GM08714 (cell line): ENCODE results near the gene DEXI.

Experiments
- H3K4me3 ChIP-seq: fragments of 200-500 bp; sonication (Bioruptor generic); 2 replicates; pipeline ENCODE4 v1.5.1; 2014; ENCODE audit warnings: mild to moderate bottlenecking, low read length, inconsistent platforms
- ZNF274 ChIP-seq: IDR thresholded peaks from 2 replicates; pipeline ENCODE4 v1.6.1; 2012; ENCODE audit warnings: mild to moderate bottlenecking, low read depth, low read length

The DEXI gene

DNA sequence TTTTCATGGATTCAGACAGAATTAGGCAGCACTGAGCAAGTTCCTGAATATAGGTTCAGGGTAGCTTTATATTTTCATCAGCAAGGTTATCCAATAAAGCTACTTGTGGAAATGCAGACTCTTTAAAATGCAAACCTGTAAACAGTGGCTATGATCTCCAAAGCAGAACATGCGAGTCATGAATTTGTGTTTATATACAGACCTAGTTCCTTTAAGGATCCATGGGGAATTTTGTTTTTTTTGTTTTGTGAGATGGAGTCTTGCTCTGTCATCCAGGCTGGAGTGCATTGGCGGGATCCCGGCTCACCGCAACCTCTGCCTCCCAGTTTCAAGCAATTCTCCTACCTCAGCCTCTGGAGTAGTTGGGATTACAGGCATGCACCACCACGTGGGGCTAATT, 16.9 kb upstream of the DEXI start:
- no peak for TF ChIP-seq ZNF274
- no peak overlapping the region for H3K4me3 ChIP-seq

DNA sequence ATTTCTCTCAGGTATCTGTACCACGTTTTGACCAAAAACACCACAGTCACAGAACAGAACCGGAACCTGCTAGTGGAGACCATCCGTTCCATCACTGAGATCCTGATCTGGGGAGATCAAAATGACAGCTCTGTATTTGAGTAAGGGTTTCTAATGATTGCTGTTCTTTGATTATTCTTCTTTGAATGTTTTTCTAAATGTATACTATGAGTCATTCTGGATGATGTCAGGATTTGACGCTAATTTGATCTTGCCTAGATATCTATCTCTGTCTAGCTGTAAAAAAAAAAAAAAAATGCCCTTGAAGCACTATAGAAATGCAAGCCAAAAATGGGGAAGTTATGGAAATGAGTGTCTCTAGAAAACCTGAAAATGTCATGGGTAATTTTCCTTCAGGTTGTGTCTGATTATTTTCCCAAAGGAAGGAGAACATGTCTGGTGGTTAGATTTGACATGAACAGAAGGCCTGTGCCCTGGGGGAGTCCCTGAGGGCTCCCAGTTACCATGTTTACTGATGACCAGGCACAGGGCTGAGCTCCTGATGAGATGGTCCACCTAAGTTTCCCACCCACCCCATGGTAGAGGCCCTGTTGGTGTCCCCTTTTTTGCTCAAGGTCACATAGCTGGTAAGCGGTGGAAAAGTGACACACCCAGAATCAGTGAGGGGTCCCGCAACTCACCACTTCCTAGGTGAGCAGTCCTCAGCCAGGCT, 15.7 kb upstream of the DEXI start:
- no peak overlapping the region for H3K4me3 ChIP-seq
- no peak for TF ChIP-seq ZNF274

DNA sequence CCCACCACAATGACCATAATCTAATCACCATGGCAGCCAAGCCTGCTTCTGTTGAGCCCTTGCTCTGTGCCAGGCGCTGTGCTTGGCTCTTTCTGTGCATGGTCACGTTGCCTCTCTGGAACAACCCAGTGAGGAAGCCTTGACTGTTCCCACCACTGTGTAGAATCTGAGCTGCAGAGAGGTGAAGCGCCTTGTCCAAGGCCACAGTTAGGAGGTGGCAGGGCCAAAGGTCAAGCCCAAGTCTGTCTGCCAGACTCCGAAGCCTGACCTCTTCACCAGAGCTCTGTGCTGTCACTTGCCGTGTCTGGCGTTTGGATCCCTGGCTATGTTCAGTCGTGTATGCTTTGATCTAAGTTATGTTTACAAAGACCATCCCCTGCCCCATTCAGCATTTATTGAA, 12.6 kb upstream of the DEXI start:
- TF ChIP-seq ZNF274: no peak
- no peak overlapping the region for H3K4me3 ChIP-seq

DNA sequence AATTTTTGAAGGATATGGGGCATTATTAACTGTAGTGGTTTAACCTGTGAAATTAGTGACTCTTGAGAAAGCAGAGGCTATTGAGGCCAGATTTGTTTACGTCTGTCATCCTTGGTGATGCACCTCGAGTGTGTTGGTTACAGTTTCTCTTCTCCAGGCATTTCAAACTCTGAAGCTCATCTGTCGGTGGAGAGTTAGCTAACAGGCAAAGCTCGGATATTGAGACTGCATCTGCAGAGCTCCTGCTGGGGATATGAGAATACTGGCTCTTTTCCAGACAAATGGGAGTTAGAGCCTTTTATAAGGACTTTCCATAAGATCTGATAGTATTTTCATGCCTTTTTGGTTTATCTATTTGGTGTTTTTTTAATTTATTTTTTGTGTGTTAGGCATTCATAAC, 8.8 kb upstream of the DEXI start:
- TF ChIP-seq ZNF274: no peak
- H3K4me3 ChIP-seq: no peak overlapping the region

DNA sequence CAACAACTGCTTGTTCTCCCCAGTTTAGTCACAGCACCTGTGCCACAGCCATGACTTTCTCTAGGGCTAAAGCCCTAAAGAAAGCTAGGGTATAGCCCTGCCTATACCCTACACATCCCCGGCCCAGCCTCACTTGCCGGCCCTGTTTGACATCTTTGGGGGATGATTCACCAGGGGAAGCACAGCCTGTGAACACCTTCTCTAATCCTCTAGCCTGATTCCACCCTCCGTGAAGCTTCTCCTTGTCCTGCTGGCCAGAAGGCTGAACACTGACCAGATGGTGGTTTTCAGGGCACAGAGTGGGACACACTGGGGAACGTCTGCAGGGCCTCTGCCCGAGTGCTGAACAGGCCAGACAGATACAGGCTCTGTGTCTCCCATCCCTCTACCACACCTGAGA, 8.1 kb upstream of the DEXI start:
- no peak overlapping the region for H3K4me3 ChIP-seq
- TF ChIP-seq ZNF274: no peak

DNA sequence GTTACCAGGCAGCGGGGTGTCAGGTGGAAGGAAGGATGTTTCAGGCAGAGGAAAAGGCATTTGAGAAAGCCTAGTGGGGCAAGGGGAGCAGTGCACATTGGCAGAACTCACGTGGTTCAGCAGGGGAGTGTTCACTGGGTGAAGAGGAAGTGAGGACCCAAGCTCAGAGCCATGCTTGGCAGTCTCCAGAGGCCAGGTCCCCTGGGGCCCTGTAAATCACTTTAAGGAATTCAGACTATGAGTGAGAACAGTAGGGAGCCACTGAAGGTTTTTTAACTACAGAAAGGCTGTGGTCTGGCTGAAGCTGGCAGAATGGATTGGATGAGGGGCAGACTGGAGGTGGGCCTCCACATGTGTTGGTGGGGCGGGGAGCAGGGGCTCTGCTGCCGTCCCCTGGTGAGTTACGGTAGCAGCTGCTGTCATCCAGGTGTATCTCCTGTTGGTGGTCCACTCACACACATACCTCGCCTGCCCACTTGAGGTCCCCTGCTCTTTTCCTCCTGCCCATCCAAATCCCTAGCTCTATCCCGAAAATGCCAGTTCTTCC, 7.2 kb upstream of the DEXI start:
- peak overlapping the region; percentile 5; the same call in 1 of the 2 replicates for H3K4me3 ChIP-seq
- no peak for TF ChIP-seq ZNF274

DNA sequence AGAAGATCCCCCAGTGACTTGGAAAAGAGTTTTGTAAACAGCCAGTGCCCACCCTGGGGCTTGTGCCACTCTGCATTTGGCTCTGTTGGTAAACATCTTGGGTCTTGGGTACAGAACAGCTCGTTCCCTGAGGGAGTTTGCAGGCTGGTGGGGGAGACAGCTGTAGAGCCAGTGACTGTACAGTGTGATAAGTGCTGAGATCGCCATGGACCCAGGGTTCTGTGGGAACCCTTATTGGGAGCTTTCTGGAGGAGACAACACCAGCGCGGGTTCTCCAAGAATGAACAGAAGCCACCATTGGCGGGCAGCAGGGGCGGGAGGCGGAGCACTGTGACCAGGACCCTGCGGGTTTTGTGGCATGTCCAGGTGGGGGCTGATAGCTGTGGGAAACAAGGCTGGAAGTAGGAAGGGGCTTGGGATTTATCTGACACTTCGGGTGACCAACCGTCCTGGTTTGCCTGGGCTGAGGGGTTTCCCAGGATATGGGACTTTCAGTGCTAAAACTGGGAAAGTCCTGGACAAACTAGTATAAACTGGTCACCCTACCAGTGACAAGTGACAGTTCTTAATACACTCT, 5.0 kb upstream of the DEXI start:
- no peak for TF ChIP-seq ZNF274
- no peak overlapping the region for H3K4me3 ChIP-seq

DNA sequence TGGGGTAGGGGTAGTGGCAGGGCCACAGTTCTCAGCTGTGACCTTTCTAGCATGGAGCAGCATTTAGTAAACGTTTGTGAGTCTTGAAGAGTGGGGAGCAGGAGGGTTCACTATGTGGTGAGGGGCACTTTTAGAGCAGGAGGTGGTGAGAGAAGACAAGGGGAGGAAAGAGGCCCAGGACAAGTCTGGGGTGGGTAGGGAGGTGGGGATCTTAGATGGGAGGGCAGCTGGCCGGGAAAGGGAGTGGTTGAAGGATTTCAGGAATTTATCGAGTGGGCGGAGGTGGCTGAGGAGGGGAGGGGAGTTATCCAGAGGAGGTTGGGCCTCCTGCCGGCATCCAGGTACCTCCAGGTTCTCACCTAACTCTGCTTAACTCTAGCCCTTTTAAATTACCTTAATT, 4.0 kb upstream of the DEXI start:
- peak overlapping the region; percentile 69; the same call in 1 of the 2 replicates for H3K4me3 ChIP-seq
- no peak for TF ChIP-seq ZNF274

DNA sequence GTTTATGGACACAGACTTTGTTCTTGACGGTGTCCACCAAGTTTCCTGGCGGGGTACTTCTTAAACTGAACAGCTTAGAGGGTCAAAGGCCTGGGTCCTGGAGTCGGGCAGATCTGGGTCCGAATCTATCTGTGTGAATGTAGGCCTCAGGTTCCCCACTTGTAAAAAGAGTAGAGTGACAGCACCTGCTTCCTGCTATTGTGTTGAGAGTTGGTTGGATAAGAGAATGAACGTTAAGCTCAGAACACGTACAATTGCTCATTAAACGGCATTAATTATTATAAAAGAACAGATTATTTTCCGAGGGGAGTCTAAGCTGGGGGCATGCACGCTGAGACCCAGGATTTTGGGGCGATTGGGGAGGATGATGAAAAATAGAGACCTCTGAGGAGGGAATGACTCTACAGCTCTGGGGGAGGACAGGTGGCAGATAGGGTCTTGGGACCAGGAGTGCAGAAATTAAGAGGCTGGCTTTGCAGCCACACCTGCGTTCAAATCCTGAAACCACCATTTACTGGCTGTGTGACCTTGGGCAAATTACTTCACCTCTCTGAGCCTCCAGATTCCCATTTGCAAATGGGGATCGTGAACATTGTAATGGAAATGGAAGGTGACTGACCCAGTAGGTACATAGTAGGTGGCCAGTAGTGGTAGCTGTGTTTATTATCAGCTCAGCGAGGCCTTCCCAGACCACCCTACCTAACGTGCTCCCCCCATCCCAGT, 3.0 kb upstream of the DEXI start:
- peak overlapping the region; percentile 69 for H3K4me3 ChIP-seq
- TF ChIP-seq ZNF274: no peak

DNA sequence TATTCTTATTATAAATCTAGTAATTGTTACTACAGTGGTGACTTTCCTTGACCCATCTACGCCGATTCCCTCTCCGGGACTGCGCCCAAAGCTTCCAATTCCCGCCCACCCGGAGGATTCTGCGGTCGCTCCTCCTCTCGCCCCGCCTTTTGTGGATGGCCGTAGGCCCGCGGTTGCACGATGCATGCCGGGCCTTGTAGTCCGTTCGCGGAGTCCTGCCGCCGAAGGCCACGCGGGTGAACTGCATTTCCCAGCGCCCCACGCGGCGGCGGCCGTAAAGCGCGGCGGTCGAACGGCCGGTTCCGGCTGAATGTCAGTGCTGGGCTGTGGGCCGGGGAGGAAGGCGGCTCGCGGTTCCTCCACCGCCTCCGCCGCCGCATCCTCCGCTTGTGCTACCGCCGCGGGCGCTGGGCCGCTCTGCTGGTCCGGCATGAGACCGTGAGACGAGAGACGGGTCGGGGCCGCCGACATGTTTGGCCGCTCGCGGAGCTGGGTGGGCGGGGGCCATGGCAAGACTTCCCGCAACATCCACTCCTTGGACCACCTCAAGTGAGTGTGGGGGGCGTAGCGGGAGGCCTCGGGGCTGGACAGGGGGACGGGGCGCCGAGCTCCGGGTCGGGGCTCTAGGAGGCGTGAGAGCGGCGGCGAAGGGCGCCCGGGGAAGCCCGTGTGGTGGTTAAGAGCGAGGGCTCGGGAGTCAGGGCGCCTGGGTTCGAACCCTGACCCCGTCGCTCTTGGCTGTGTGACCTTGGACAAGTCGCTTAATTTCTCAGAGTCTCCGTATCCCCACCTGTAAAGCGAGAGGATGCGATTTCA, 2.2 kb upstream of the DEXI start, which contains the start of gene CLEC16A:
TSS of gene CLEC16A (plus strand) at position 316 of the 816 bp plus-strand sequence. CDS start at position 470, 154 bp downstream.
- no peak for TF ChIP-seq ZNF274
- peak within 1 kb of the TSS; percentile 69 for H3K4me3 ChIP-seq

DNA sequence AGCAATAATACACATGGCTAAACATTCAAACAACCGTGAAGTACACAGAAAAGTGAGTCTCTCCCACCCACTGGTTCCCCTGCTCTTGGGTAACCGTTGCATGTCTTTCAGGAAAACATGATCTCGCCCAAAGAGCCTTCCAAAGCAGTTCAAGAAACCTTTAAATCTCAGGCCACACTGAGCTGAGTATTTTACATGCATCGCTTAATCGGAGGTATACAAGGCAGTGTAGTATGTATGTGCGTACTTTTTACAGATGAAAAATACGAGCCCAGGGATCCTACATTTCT, 741 bp upstream of the DEXI start:
- H3K4me3 ChIP-seq: no peak overlapping the region; the same call in 1 of the 2 replicates
- no peak for TF ChIP-seq ZNF274

DNA sequence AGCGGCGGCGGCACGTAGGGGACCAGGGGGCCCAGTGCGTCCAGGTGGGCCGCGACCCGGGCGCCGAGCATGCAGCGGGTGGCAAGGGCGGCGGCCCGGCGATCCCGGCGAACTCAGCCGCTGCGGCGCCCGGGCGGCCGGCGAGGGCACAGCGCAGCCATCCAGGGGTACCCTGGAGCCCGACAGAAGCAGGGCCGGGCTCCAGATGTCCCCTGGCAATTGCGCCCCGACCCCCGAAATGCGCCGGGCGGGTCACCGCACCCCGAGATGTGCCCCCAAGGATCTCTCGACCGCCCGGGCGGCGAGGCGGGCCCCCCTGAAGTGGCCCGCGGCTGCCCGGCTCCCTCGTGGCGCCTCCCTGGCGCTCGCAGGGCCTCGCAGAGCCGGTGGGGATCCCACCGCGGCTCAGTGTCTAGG, 325 bp downstream of the DEXI start:
- H3K4me3 ChIP-seq: peak overlapping the region; percentile 73; the same call in 1 of the 2 replicates

DNA sequence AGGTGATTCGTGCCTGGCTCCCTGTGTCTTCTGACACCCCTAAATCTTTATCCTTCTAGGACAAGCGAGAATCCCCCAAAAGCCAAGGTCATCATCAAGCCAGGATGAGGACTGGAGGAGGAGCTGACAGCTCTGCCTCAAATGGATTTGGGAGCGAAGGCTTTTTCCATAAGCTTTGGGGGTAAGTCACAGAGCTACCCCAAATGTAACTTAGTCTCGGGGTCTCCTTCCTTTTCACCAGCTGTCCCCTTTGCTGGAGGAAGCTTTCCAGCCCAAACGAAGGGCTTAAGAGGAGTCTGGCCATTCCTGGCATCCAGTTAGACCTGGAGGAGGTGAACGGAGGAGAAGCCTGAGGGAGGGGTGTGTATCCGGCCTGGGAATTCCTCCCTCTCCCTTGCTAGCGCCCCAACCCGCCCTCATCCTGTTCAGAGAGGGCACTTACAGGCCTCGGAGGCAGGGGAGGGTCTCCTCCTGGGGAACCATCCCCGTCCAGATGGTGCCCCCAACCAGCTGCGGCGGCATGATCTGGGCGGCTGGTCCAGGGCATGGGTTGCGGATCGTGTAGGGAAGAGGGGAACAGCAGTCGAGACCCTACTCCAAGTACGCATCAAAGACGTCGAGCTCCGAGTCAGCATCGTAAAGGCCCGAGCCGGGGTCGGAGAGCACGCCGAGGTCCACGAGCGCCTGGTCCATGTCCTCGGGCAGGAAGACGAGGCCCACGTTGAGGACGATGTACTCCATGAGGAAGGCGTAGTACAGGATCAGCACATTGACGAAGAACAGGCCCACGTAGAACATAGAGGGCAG, 938 bp downstream of the DEXI start:
- H3K4me3 ChIP-seq: peak overlapping the region; percentile 73
- TF ChIP-seq ZNF274: no peak

DNA sequence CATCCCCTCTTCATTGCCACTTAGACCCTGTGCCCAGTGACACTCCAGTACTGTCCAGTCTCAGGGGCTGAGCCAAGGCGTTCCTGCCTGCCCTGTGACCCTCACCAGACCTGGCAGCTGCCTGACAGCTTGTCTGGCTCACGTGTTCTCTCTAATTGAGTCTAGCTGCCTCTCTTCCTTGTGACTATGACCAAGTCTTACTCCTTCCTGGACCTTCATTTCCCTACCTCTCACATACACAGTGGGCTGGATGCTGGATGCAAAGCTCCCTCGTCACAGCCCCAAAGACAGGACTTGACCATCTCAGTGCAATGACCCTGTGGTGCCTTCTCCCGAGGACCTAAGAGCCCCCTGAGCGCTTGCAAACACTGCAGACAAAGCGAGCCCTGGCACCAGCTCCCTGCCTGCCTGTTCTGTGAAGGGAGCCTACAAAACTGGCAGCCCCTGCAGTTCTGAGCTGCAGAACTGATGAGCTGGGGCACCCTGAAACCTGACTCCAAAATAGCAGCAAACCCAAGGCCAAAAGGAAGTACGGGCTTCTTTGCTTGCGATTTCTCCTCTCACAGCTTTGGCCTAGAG, 1.7 kb downstream of the DEXI start:
- no peak for TF ChIP-seq ZNF274
- H3K4me3 ChIP-seq: peak overlapping the region; percentile 73
